ENCODE measurements around the gene CTAGE6.
"Not testable (repeated sequence)": the region's sequence is repeated elsewhere in the genome, so short reads cannot be mapped to it uniquely, and the experiment has no call there.

The CTAGE6 gene

GRCh38 chr7:143715543-143716193 lies 41.8 kb downstream of the CTAGE6 start:
- not testable (repeated sequence) for DNase-seq

- not testable (repeated sequence) for DNase-seq
Measured at GRCh38 chr7:143714581-143715454, 42.7 kb downstream of the CTAGE6 start.

GRCh38 chr7:143712381-143712780 lies 45.1 kb downstream of the CTAGE6 start:
- DNase-seq, result not testable (repeated sequence)

GRCh38 chr7:143711727-143712324 lies 45.7 kb downstream of the CTAGE6 start:
- not testable (repeated sequence) for DNase-seq

GRCh38 chr7:143709895-143710294 lies 47.6 kb downstream of the CTAGE6 start:
- not testable (repeated sequence) for DNase-seq

All from stimulated activated CD4-positive, alpha-beta T cell treated with anti-CD3 and anti-CD28 coated beads, Interleukin-4, amount 100 ng/mL, for 24 hours (primary cell).